K562 treated with DMSO at 1 percent for 12 hours (cell line): Measurements from ENCODE around the gene PRDM2. TPM values are rescaled to one million over a fixed set of nuclear protein-coding genes. Genes with fewer than 3 reads are reported as not detected.

Experiments
- total RNA-seq: library from RNA; unstranded; fragments of 300-600 nt; gene quantifications from 2 replicates; pipeline ENCODE4 v1.2.3, GENCODE V29; 2022; ENCODE audit not compliant: insufficient read depth

The PRDM2 gene
- total RNA-seq, result 11.2 and 20.7 TPM in 2 replicates

GRCh38 chr1:13699936-13700520 lies at the start of gene PRDM2:
Gene PRDM2 (plus strand): TSS chr1:13700188. CDS start chr1:13715606, 15,418 bp downstream.

Other genes with a start within 250 kb of the PRDM2 start
- not detected in 2 replicates for gene LRRC38, start 186.2 kb upstream of the PRDM2 start, total RNA-seq
- gene PDPN, start 116.4 kb upstream of the PRDM2 start, total RNA-seq, result not detected in 2 replicates